HUES64 (cell line): ENCODE data around the gene SLCO6A1.

ENCODE experiments used
- H3K27ac ChIP-seq: 2 replicates; pipeline ENCODE4 v1.7.0; 2013; ENCODE audit warnings: low read depth, low read length, inconsistent platforms
- H3K27me3 ChIP-seq: 2 replicates; pipeline ENCODE4 v1.6.1; 2013; ENCODE audit warnings: mild to moderate bottlenecking, low read length; ENCODE audit not compliant: insufficient read depth
- H3K36me3 ChIP-seq: 2 replicates; pipeline ENCODE4 v1.6.1; 2013; ENCODE audit warnings: mild to moderate bottlenecking, low read length; ENCODE audit not compliant: insufficient read depth
- H3K4me1 ChIP-seq: 2 replicates; pipeline ENCODE4 v1.6.1; 2013; ENCODE audit warnings: mild to moderate bottlenecking, low read length, moderate library complexity; ENCODE audit not compliant: insufficient read depth
- H3K4me3 ChIP-seq: 2 replicates; pipeline ENCODE4 v1.5.1; 2013; ENCODE audit warnings: mild to moderate bottlenecking, low read length, moderate library complexity
- H3K9ac ChIP-seq: 2 replicates; pipeline ENCODE4 v1.6.1; 2013; ENCODE audit warnings: mild to moderate bottlenecking, low read depth, low read length
- H3K9me3 ChIP-seq: 2 replicates; pipeline ENCODE4 v1.6.1; 2013; ENCODE audit warnings: low read depth, low read length; ENCODE audit not compliant: insufficient read depth
- WGBS: fragments of 150-250, 120-280 bp; methylation state at CpG from one replicate; pipeline ENCODE4 v1.1.7; 2013; ENCODE audit warnings: missing lambda C conversion rate; 5-methylcytosine and 5-hydroxymethylcytosine counted together

The SLCO6A1 gene

GRCh38 chr5:102451082-102451481, 47.7 kb downstream of the SLCO6A1 start:
- 0 out of 2 replicates have a peak, but pooled peaks cover 11% of the 10 kb centered on the region for H3K9me3 ChIP-seq
- WGBS: 89% methylated on average over 3 of the region's 3 CpGs
- no peak overlapping the region for H3K9ac ChIP-seq
- no peaks in the 10 kb centered on the region for H3K4me1 ChIP-seq
- no peak overlapping the region for H3K27ac ChIP-seq
- no peaks in the 10 kb centered on the region for H3K36me3 ChIP-seq
- no peaks in the 10 kb centered on the region for H3K27me3 ChIP-seq
- H3K4me3 ChIP-seq: no peak overlapping the region

- H3K9ac ChIP-seq: no peak overlapping the region
- WGBS: 91% methylated on average over 5 of the region's 5 CpGs
- H3K36me3 ChIP-seq: no peaks in the 10 kb centered on the region
- H3K27me3 ChIP-seq: no peaks in the 10 kb centered on the region
- no peaks in the 10 kb centered on the region for H3K4me1 ChIP-seq
- no peak overlapping the region for H3K4me3 ChIP-seq
- no peak overlapping the region for H3K27ac ChIP-seq
- 0 out of 2 replicates have a peak, but pooled peaks cover 11% of the 10 kb centered on the region for H3K9me3 ChIP-seq
These were observed 48.3 kb downstream of the SLCO6A1 start for GRCh38 chr5:102450313-102450990.

GRCh38 chr5:102433473-102433872, 65.3 kb downstream of the SLCO6A1 start:
- Histone ChIP-seq H3K36me3 (no peaks in the 10 kb centered on the region), H3K27me3 (no peaks in the 10 kb centered on the region), H3K9ac (no peak overlapping the region), H3K4me3 (no peak overlapping the region), H3K27ac (no peak overlapping the region), H3K4me1 (no peaks in the 10 kb centered on the region), H3K9me3 (peaks cover 6% of the 10 kb centered on the region; the same call in 1 of the 2 replicates)
- WGBS: 73% methylated on average over 2 of the region's 2 CpGs

DNA sequence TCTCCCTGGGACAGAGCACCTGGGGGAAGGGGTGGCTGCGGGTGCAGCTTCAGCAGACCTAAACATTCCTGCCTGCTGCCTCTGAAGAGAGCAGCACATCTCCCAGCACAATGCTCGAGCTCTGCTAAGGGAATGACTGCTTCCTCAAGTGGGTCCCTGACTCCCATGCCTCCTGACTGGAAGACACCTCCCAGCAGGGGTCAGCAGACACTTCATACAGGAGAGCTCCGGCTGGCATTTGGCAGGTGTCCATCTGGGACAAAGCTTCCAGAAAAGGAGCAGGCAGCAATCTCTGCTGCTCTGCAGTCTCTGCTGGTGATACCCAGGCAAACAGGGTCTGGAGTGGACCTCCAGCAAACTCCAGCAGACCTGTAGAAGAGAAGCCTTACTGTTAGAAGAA, 77.2 kb downstream of the SLCO6A1 start:
- Histone ChIP-seq H3K27ac (no peak overlapping the region), H3K27me3 (no peaks in the 10 kb centered on the region), H3K4me3 (no peak overlapping the region), H3K9ac (no peak overlapping the region), H3K4me1 (peaks cover 5% of the 10 kb centered on the region; the same call in 1 of the 2 replicates), H3K36me3 (no peaks in the 10 kb centered on the region), H3K9me3 (no peaks in the 10 kb centered on the region)
- WGBS: 90% methylated on average over 3 of the region's 3 CpGs

DNA sequence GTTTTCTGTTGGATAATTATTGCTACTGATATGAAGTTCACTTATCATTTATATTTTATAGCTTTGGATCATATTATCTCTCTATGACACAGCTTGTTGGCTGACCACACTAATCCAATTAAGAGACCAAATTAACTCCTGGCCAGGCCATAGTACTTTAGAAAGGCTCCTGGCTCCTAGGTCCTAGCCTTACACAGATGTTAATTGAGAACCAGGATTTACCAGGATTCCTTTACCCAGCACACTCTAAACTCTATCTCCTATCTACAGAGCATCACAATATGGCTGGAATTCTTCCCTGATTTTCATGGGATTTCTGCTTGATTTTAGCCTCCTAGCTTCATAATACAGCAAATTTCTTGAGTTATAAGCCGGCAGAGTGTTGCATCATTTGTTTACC, 80.3 kb downstream of the SLCO6A1 start:
- no peak overlapping the region for H3K27ac ChIP-seq
- H3K27me3 ChIP-seq: no peaks in the 10 kb centered on the region
- no peaks in the 10 kb centered on the region for H3K9me3 ChIP-seq
- 96% methylated on average over 1 of the region's 1 CpG for WGBS
- no peak overlapping the region for H3K9ac ChIP-seq
- H3K4me3 ChIP-seq: no peak overlapping the region
- no peaks in the 10 kb centered on the region for H3K36me3 ChIP-seq
- H3K4me1 ChIP-seq: peaks cover 5% of the 10 kb centered on the region; the same call in 1 of the 2 replicates

GRCh38 chr5:102414448-102414847, 84.4 kb downstream of the SLCO6A1 start:
- Histone ChIP-seq H3K36me3 (no peaks in the 10 kb centered on the region), H3K4me3 (no peak overlapping the region), H3K27ac (no peak overlapping the region), H3K4me1 (peaks cover 5% of the 10 kb centered on the region; the same call in 1 of the 2 replicates), H3K9me3 (no peaks in the 10 kb centered on the region), H3K9ac (no peak overlapping the region), H3K27me3 (no peaks in the 10 kb centered on the region)
- WGBS: 95% methylated on average over 6 of the region's 6 CpGs

DNA sequence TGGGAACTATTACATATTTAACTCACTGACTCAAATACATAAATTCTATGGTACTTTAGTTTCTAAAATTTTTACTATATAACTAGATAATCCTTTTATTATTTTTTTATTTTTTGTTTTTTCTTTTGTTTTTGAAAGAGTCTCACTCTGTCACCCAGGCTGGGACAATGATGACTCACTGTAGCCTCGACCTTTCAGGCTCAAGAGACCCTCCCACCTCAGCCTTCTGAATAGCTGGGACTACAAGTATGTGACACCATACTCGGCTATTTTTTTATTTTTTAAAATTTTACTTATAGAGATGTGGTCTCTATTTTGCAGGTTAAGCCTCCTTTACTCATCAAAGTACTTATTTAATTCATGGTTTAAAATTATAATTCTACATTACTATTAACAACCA, 110.6 kb downstream of the SLCO6A1 start:
- no peaks in the 10 kb centered on the region for H3K4me1 ChIP-seq
- no peak overlapping the region for H3K9ac ChIP-seq
- H3K9me3 ChIP-seq: no peaks in the 10 kb centered on the region
- WGBS: 46% methylated on average over 1 of the region's 2 CpGs
- no peaks in the 10 kb centered on the region for H3K27me3 ChIP-seq
- no peak overlapping the region for H3K27ac ChIP-seq
- H3K36me3 ChIP-seq: no peaks in the 10 kb centered on the region
- H3K4me3 ChIP-seq: no peak overlapping the region

- H3K27me3 ChIP-seq: no peaks in the 10 kb centered on the region
- H3K9ac ChIP-seq: no peak overlapping the region
- no peak overlapping the region for H3K27ac ChIP-seq
- H3K4me1 ChIP-seq: no peaks in the 10 kb centered on the region
- no peaks in the 10 kb centered on the region for H3K36me3 ChIP-seq
- no peak overlapping the region for H3K4me3 ChIP-seq
- H3K9me3 ChIP-seq: no peaks in the 10 kb centered on the region
- 92% methylated on average over 1 of the region's 1 CpG for WGBS
These were observed 113.4 kb downstream of the SLCO6A1 start for GRCh38 chr5:102385365-102385764.

DNA sequence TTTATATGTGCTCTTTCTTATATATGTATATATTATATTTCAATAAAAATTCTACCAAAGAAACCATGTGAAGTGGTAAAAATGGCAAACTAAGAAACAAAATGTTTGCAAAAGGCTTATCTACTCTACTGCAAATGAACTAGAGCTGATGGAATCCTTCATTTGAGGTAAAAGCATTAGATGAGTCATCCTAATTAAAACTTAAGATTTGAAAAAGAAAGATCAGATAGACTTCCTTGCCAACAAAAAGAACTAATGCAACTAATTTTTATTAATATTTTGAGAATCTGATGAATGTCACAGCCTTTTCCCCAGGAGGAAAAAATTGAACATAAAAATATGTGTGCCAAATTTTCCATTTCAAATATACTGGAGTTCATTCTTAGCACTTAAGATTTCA, 118.6 kb downstream of the SLCO6A1 start:
- H3K9me3 ChIP-seq: no peaks in the 10 kb centered on the region
- H3K4me1 ChIP-seq: no peaks in the 10 kb centered on the region
- no peak overlapping the region for H3K9ac ChIP-seq
- H3K27ac ChIP-seq: no peak overlapping the region
- H3K36me3 ChIP-seq: no peaks in the 10 kb centered on the region
- H3K27me3 ChIP-seq: no peaks in the 10 kb centered on the region
- no peak overlapping the region for H3K4me3 ChIP-seq

GRCh38 chr5:102375876-102376275, 122.9 kb downstream of the SLCO6A1 start:
- Histone ChIP-seq H3K27me3 (no peaks in the 10 kb centered on the region), H3K27ac (no peak overlapping the region), H3K9me3 (no peaks in the 10 kb centered on the region), H3K4me3 (no peak overlapping the region), H3K4me1 (no peaks in the 10 kb centered on the region), H3K9ac (no peak overlapping the region), H3K36me3 (no peaks in the 10 kb centered on the region)
- 100% methylated on average over 2 of the region's 2 CpGs for WGBS

- Histone ChIP-seq H3K27ac (no peak overlapping the region), H3K4me3 (no peak overlapping the region), H3K27me3 (no peaks in the 10 kb centered on the region), H3K4me1 (no peaks in the 10 kb centered on the region), H3K9me3 (no peaks in the 10 kb centered on the region), H3K9ac (no peak overlapping the region), H3K36me3 (no peaks in the 10 kb centered on the region)
- WGBS: 83% methylated on average over 1 of the region's 1 CpG
These were observed 123.5 kb downstream of the SLCO6A1 start for GRCh38 chr5:102375272-102375671.

GRCh38 chr5:102368392-102368791, 130.4 kb downstream of the SLCO6A1 start:
- H3K4me1 ChIP-seq: no peaks in the 10 kb centered on the region
- no peaks in the 10 kb centered on the region for H3K27me3 ChIP-seq
- H3K36me3 ChIP-seq: no peaks in the 10 kb centered on the region
- no peak overlapping the region for H3K9ac ChIP-seq
- no peaks in the 10 kb centered on the region for H3K9me3 ChIP-seq
- no peak overlapping the region for H3K4me3 ChIP-seq
- no peak overlapping the region for H3K27ac ChIP-seq
